Esophagus squamous epithelium (tissue), 4 donors: ENCODE measurements around the gene MOB2.

Source experiments
- CTCF ChIP-seq, 6 experiments: fragments of 450-650 bp in 4 of 6; fragments of 200-600 bp in 2 of 6; sonication (generic) in 2 of 6; IDR thresholded peaks; one replicate each; pipeline ENCODE4 v1.5.1; 2016 to 2019; ENCODE audit warnings: antibody characterized with exemption in 6 of 6, mild to moderate bottlenecking in 4 of 6, moderate library complexity in 4 of 6
- POLR2A ChIP-seq, 4 donors: fragments of 450-650 bp; IDR thresholded peaks; one replicate each; pipeline ENCODE4 v1.6.1; 2017; ENCODE audit warnings: antibody characterized with exemption in 4 of 4, mild to moderate bottlenecking in 4 of 4, moderate library complexity in 3 of 4

- TF ChIP-seq POLR2A (IDR thresholded peaks at IDR 0.05), result no peak
- TF ChIP-seq CTCF (IDR thresholded peaks at IDR 0.05), result no peak
Measured at GRCh38 chr11:1473011-1473628, 13.5 kb downstream of the MOB2 start.
